Placental pericyte (primary cell): ENCODE data around the gene CDCA4. TPM values are rescaled to one million over a fixed set of nuclear protein-coding genes. Genes with fewer than 3 reads are reported as not detected.

Experiments used
- total RNA-seq: library from RNA; depleted of rRNA; stranded (reverse); fragments of >200 nt; gene quantifications from 2 replicates; pipeline ENCODE4 v1.2.3, GENCODE V29; 2012

CDCA4 gene
- total RNA-seq, result 12.0 and 76.7 TPM in 2 replicates

GRCh38 chr14:105020815-105021655 lies at the start of gene CDCA4:
Gene CDCA4, minus strand, starts transcription at chr14:105021083. Its CDS starts 9,154 bp downstream, at chr14:105011929.

GRCh38 chr14:105065280-105066228 lies 44.7 kb upstream of the CDCA4 start, which contains the start of gene GPR132:
Gene GPR132, minus strand, starts transcription at chr14:105065430. Its CDS starts 10,010 bp downstream, at chr14:105055420.

GRCh38 chr14:104985675-104986486 lies 35.0 kb downstream of the CDCA4 start, which contains the start of gene CLBA1:
Gene CLBA1, plus strand, starts transcription at chr14:104985788. Its CDS starts 644 bp downstream, at chr14:104986432.

GRCh38 chr14:104977681-104978653 lies 42.9 kb downstream of the CDCA4 start, which contains the start of gene AHNAK2:
Gene AHNAK2, minus strand, starts transcription at chr14:104978374. Its CDS starts 137 bp downstream, at chr14:104978237.

Other genes with a start within 250 kb of the CDCA4 start
- gene AKT1, start 225.3 kb downstream of the CDCA4 start, total RNA-seq, result 244 and 287 TPM in 2 replicates
- gene ZBTB42, start 220.0 kb downstream of the CDCA4 start, total RNA-seq, result 2.9 and 3.3 TPM in 2 replicates
- 30.2 and 42.5 TPM in 2 replicates for gene CEP170B, start 155.8 kb downstream of the CDCA4 start, total RNA-seq
- gene PLD4, start 96.2 kb downstream of the CDCA4 start, total RNA-seq, result under 0.01 TPM in 1 of 2 replicates, not detected in the other
- 9.2 and 69.4 TPM in 2 replicates for gene AHNAK2, start 42.7 kb downstream of the CDCA4 start, total RNA-seq
- gene CLBA1, start 35.3 kb downstream of the CDCA4 start, total RNA-seq, result 10.6 and 12.0 TPM in 2 replicates
- under 0.01 TPM in 1 of 2 replicates, not detected in the other for gene GPR132, start 44.3 kb upstream of the CDCA4 start, total RNA-seq
- 1.4 and 1.5 TPM in 2 replicates for gene JAG2, start 147.7 kb upstream of the CDCA4 start, total RNA-seq
- 11.2 and 32.6 TPM in 2 replicates for gene NUDT14, start 160.2 kb upstream of the CDCA4 start, total RNA-seq
- gene BTBD6, start 227.4 kb upstream of the CDCA4 start, total RNA-seq, result 52.7 and 106 TPM in 2 replicates